ENCODE data around the gene CRACR2A.

- TF ChIP-seq CTCF (IDR thresholded peaks at IDR 0.05) (no peak), POLR2A (IDR thresholded peaks at IDR 0.05) (no peak)
Measured at GRCh38 chr12:3741882-3742672, 10.8 kb downstream of the CRACR2A start.
